Liver (tissue), 3 donors: ENCODE data around the gene SMIM29.
"Not testable (repeated sequence)": the region's sequence is repeated elsewhere in the genome, so short reads cannot be mapped to it uniquely, and the experiment has no call there.

Experiments used
- CTCF ChIP-seq: fragments of 150-350 bp; IDR thresholded peaks from 2 replicates; pipeline ENCODE4 v1.5.1; 2017; ENCODE audit warnings: improper control_type of control experiment, low read depth, low read length; ENCODE audit not compliant: missing input control
- EGR1 ChIP-seq, 2 donors: IDR thresholded peaks; 2 replicates each; pipeline ENCODE4 v1.6.1; 2016 to 2018; ENCODE audit warnings: antibody characterized with exemption in 2 of 2, low read depth in 2 of 2
- REST ChIP-seq: IDR thresholded peaks from 2 replicates; pipeline ENCODE4 v1.6.1; 2016; ENCODE audit warnings: antibody characterized with exemption, mild to moderate bottlenecking
- donor health status: healthy.
- donor health status: healthy.

GRCh38 chr6:34269132-34269531, 20.3 kb upstream of the SMIM29 start:
- not testable (repeated sequence) for TF ChIP-seq CTCF; EGR1 (IDR thresholded peaks at IDR 0.05; ENCODE audit: low read depth in 2 of 2); REST
